Panc1 (cell line): Measurements from ENCODE around the gene TMEM51.

Source experiments
- CTCF ChIP-seq: fragments of 450-650 bp; IDR thresholded peaks from 2 replicates; pipeline ENCODE4 v1.5.1; 2017; ENCODE audit warnings: mild to moderate bottlenecking
- POLR2AphosphoS5 ChIP-seq: IDR thresholded peaks from 2 replicates; pipeline ENCODE4 v1.6.1; 2012; ENCODE audit warnings: mild to moderate bottlenecking, low read depth, low read length, moderate library complexity
- SIN3A ChIP-seq: IDR thresholded peaks from 2 replicates; pipeline ENCODE4 v1.6.1; 2012; ENCODE audit warnings: low read depth, mild to moderate bottlenecking, low read length, moderate library complexity, borderline replicate concordance; ENCODE audit not compliant: insufficient read depth

- TF ChIP-seq POLR2AphosphoS5 (no peak), CTCF (no peak), SIN3A (no peak)
Measured at GRCh38 chr1:15132965-15133364, 20.6 kb upstream of the TMEM51 start.
